Skeletal muscle cell (primary cell): ENCODE measurements around the gene PRKN.
"Not testable (repeated sequence)": the region's sequence is repeated elsewhere in the genome, so short reads cannot be mapped to it uniquely, and the experiment has no call there.

ENCODE experiments used
- DNase-seq: peaks from one replicate; pipeline ENCODE4 v3.0.0-alpha.2; 2010; ENCODE audit warnings: low read depth
- H3K4me3 ChIP-seq: 2 replicates; pipeline ENCODE4 v1.5.1; 2011; ENCODE audit warnings: low read depth, mild to moderate bottlenecking, control low read depth, low read length, moderate library complexity

The PRKN gene

DNA sequence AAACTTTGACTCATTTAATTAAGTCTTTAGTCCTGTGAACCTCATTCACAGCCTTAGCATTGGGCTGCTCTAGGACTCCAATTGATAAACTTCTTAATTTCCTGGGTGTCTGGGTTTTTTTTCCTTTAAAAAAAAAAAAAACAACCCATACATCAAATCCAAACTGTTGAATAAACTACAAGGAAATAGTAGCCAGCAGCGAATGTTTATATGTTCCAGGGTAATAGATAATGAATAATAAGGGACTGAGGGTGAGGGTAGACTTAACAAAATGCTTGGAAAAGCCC lies 890.2 kb downstream of the PRKN start:
- no peak for DNase-seq
- no peak overlapping the region for H3K4me3 ChIP-seq

DNA sequence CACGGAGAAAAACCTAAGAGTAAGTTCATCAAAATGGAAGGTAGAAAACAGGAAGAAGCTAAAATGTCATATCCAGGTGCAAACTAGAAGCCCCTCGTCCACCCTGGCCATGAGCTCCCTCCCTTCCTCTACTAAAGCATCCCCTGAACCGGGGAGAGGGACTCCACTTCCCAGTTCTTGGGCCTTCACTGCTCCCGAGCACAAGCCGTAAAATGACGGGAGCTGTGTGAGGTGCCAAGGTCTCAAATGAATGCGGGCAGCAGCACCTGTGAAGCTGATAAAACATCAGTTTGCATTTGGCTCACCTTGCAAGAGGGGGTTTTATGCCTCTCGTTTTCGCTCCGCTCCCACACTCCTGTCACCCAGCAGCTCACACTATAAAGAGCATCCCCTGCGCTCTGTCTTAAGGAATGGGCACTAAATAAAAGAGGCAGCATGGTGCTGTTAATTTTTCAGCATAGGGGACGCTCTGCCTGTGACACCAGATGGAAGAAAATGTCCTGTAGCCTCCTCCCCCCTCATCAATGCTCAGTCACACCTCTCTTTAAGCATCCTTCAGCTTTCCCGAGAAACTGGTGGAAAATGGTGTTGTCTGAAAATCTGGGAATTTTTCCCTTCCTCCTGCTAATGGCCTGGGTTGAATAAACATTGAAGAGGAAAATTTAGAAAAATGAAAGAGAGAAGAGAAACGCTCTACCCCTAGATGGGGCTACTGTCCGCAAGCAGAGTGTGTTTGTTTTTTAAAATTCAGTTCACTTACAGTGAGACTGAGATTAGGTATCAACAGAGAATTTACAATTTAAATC lies 890.7 kb downstream of the PRKN start:
- no peak overlapping the region for H3K4me3 ChIP-seq
- DNase-seq, result no peak

DNA sequence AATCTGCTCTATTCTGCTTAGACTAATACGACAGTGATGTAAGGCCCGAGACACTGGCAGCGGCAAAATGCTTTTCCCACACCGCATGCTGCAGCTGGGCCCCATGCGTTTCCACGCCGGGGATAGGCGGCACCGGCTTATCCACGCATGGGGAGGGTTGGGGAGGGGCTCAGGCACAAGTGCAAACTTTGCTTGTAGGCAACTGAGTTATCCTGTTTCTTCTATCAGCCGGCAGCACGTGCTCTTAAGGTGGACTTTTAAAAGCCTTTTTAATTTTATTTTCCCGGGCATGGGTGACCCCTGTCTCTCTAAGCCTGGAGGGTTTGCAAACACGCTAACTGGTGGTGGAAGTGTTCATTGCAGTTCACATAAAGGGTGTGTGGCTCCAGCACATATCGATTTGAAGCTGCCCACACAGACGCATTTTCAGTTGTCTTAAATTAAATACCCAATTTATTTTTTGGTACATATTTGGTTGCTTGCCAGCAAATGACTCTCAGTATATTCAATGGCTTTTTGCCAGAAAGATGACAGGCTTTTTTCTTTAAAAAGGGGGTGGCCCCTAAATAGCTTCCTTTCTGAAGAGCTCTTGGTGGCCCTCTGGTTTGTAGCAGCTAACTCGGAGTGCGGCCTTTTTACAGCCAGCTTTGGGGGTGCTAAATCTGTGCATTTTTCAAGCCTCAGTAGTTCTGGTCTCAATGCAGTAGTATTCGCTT lies 891.9 kb downstream of the PRKN start:
- DNase-seq, result no peak

DNA sequence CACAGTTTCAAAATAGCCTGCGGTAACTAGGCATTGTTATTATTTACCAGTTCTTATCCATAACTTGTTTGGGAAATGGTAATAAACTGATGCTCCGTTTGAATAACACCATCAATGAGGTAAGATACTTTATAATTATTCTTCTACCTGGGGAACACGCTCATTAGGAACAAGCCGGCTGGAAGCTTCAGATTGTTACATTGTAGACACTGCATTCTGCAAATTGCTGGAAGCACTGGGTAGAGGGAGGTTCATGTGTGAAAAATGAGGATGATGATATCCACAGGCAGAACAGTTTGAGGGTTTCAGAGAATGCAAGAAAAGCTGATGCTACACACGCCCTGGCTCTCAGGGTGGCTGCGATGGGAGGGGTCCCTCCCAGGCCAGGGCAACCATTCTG lies 893.1 kb downstream of the PRKN start:
- no peak for DNase-seq
- H3K4me3 ChIP-seq, result no peak overlapping the region

More for the DNA sequence above, 891.9 kb downstream of the PRKN start:
- H3K4me3 ChIP-seq, result no peak overlapping the region

DNA sequence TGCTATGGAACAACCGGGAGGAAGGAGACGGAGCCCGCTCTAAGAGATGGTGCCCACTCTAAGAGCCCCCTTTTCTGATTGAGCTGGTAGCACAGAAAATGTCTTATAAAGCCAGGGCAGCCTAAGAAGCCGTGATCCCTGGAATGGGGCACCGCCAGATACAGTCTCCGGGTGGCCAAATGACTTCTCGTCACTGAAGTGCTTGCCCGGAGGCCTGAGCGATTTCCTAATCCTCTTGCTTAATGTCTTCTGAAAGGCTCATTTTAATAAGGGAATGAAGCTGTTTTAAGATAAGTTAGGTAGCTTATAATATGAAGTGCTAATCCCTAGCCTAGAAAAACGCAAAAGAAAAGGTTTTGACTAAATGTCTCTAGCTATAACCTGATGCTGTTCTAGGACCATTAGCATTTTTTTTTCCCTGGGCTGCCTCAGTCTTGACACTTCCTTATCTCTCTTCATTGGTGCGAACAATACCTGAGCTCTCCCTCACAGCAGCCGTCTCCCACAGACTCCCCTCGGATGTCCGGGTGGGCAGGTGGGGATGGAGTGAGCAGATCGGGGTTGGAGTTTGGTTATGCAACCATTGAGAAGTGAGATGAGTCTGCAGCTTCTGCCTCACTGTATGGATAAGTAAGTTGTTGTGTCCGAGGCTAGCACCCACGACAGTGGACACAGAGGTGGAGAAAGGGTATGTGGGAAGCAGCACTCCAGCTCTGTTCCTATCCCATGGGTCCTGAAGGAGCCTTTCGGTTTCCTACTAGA lies 894.3 kb downstream of the PRKN start:
- DNase-seq, result no peak

DNA sequence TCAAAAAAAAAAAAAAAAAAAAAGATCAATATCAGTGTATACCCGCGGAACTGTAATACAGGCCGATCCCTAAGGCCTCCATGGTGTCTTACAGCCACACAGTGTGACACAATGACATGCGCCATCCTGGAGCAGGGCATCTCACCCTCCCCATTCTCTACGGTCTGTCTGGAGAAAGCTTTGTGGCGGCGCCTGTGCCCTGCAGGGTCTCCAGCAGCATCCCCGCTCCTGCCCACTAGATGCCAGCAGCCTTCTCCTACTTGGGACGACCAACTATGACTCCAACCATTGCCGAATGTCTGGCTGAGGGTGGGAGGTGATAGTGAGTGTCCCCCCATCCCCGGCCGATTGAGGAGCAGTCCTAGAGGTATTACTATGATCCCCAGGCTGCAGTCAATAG lies 894.9 kb downstream of the PRKN start:
- H3K4me3 ChIP-seq, result no peak overlapping the region
- DNase-seq, result no peak

More for the DNA sequence above, 894.3 kb downstream of the PRKN start:
- H3K4me3 ChIP-seq, result no peak overlapping the region

DNA sequence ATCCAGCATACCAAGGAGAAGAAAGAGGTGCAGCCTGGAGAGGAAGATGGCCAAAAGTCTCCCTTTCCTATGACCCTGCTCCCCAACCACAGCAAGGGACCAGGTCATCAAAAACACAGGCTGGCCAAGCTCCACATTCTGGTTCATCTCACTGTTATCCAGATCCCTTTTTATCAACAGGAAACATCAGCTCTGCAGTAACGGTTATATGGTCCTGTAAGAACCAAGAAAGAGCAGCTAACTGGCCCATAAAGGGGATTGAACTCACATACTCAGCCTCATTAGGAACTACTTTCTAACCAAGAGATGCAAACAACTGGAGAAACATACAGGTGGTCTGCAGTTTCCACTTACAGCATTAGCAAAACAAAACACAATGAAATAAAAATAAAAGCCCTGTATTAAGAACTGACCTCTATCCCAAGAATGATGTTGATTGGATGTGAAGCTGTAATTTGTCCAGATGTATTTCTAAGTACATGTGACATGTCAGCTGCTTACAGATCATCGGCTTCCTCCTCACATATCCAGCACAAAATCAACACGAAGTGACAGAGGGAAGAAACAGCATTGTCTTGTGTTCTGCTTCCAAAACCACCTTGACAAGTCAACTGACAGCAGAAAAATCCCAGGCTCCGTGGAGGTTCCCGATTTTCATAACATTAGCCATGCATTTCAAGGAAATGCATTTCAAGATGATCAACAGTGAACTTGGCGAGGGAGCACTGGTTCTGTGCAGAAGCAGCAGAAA lies 896.5 kb downstream of the PRKN start:
- DNase-seq, result no peak
- H3K4me3 ChIP-seq, result no peak overlapping the region

DNA sequence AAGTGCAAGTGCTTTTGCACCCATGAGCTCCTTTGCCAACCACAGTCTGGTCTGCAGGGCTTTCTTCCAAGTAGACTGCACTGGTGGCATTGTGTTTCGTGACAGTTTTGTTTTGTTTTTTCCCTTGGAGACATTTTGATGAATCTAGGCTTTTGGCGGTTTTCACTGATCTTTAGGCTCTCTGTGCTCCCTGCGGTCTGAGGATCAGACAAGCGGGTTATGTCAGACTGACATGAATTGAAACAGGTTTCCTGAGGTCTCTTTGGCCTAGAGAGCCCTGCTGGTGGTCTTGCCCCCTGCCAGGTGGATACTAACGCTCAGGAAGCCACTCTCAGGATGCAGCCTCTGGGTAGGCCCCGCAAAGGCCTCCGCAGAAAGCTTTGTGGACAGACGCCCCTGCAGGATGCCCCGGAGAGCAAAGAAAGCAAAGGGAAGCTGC lies 898.3 kb downstream of the PRKN start:
- DNase-seq, result no peak

DNA sequence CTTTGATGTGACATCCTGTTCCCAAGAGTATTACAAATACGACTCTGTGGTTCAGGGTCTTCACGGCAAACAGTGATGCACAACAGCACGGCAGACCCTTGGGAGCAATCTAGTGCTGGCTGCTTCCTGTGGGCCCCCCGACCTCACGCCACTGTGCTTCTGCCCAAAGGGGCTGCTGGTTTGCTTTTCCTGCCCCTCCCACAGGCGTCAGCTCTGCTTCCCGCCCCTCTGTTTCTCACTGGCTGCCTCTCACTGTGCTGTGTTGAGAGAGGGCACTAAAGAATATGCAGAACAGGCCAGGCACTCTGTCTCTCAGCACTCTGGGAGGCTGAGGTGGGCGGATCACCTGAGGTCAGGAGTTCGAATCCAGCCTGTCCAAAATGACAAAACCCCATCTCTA lies 899.2 kb downstream of the PRKN start:
- no peak for DNase-seq

More for the DNA sequence above, 898.3 kb downstream of the PRKN start:
- H3K4me3 ChIP-seq, result no peak overlapping the region

DNA sequence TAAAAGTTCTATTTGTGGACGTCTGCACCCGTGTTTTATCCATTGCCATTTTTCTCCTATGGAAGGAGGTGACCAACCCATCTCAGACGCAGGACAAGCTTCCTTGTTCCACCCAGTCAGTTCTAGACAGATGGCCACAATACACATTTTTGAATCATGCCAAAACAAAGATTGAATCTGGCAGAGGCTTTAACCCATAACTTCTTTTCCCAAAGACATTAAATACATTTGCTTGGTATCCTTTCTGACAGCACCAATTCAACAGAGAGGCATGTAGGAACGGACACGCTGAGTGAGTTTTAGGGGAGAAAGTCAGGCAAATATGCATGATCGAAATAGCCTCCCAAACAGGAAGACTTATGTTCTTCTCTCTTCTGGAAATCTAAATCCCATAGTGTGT lies 901.1 kb downstream of the PRKN start:
- H3K4me3 ChIP-seq, result no peak overlapping the region
- DNase-seq, result no peak

More for the DNA sequence above, 899.2 kb downstream of the PRKN start:
- H3K4me3 ChIP-seq, result no peak overlapping the region

DNA sequence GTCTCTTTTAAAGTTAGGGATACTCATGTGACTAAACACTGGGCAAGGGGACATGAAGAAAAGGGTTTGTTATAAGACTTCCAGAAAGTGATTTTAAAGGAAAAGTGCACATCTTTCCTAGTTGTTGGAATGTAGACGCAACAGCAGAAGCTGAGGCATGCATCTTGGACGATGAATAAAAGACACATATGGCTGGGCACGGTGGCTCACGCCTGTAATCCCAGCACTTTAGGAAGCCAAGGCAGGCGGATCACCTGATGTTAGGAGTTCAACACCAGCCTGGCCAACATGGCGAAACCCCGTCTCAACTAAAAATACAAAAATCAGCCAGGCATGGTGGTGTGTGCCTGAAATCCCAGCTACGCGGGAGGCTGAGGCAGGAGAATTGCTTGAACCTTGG lies 905.4 kb downstream of the PRKN start:
- H3K4me3 ChIP-seq, result not testable (repeated sequence)

DNA sequence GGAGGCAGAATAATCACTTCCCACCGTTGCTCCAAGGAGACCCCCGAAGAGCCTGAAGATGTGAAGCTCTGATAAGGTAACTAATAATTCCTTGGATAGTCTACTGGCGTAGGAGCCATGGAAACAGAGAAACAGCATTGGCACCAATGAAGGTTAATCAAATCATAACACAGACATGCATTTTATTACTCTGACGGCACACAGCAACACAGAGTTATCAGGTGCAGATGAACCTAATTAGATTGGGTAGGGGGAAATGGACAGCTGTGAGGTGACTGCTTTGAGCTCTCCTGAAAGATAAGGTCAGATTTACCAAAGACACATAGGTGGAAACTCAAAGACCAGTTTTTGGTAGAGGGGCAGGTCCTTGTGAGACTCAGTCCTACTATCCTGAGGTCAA lies 909.7 kb downstream of the PRKN start:
- no peak overlapping the region for H3K4me3 ChIP-seq
- DNase-seq, result no peak

More for the DNA sequence above, 905.4 kb downstream of the PRKN start:
- not testable (repeated sequence) for DNase-seq

DNA sequence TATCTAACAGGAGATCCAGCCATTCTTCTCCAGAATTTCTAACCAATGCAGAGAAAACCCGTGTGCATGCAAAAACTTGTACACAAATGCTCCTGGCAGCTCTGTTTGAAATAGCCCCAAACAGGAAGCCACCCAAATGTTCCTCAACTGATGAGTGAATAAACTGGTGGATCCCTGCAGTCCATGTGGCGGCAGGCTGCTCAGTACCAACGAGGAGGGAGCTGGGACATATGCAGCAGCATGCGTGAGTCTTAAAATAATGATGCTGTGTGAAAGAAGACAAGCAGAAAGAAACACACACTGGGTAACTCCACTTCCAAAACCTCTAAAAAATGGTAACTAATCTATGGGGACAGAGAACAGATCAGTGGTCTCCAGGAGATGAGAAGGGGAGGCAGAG lies 911.6 kb downstream of the PRKN start:
- no peak for DNase-seq
- no peak overlapping the region for H3K4me3 ChIP-seq

DNA sequence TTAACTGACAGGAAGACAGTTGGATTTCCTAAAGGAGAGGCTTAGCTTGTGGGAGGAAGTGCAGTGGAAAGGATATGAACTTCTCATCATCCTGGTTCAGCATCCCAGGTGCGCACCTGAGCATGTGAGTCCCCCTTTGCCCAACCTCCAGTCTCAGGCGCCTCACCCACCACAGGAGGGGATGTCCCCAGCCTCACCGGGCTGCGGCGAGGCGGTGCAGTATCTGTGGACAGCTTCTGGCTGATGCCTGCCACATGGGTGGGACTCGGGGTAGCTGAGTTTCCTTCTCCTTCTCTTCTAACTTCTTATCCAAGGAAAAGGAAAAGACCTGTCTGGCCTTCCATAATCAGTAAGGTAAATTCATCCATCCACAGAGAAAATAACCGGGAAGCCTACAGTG lies 914.4 kb downstream of the PRKN start:
- no peak overlapping the region for H3K4me3 ChIP-seq
- no peak for DNase-seq

DNA sequence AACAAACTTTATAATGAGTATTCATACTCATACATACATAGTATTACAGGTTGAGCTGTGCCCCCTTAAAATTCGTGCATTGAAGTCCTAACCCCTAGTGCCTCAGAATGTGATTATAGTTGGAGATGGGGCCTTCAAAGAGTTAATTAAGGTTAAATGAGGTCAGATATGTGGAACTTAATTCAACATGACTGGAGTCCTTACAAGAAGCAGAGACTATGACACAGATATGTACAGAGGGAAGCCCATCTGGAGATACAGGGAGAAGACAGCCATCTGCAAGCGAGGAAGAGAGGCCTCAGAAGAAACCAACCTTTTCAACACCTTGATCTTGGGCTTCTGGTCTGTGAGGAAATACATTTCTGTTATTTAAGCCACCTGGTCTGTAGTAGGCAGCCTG lies 917.6 kb downstream of the PRKN start:
- no peak for DNase-seq
- H3K4me3 ChIP-seq, result no peak overlapping the region

DNA sequence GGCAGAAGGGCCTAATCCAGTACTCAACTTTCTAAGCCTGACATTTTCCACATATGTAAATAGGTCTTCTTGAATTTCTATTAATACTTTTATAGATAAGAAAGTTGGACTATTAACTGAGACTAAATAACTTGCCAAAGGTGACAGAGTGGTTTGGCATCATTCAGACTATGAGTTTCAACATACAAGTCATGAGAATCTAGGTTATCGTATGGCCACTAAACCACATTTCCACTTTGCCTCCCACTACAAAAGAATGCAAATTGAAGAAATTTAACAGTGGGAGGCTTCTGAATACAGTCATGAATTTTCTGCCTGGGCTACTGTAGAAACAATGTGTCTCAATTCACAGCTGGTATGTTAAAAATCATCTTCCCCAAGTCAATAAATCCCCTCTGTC lies 922.7 kb downstream of the PRKN start:
- DNase-seq, result no peak
- H3K4me3 ChIP-seq, result no peak overlapping the region

DNA sequence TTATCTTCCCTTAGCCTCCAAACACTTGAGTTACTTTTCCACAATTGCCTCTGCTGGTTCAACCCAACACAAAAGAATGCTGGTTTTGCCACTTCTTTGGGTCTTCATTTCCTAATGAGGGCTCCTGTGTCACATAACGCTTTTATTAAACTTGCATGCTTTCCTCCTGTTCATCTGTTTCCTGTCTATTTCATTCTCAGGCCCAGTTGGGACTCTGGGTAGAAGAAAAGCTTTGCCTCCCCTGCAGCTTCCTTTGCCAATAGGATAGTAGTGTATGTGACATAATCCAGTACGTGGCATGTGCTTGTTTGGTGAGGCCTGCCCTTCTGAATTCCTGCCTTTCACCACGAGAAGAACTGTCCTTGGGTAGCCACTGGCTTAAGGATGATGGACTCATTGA lies 924.4 kb downstream of the PRKN start:
- DNase-seq, result no peak
- no peak overlapping the region for H3K4me3 ChIP-seq

DNA sequence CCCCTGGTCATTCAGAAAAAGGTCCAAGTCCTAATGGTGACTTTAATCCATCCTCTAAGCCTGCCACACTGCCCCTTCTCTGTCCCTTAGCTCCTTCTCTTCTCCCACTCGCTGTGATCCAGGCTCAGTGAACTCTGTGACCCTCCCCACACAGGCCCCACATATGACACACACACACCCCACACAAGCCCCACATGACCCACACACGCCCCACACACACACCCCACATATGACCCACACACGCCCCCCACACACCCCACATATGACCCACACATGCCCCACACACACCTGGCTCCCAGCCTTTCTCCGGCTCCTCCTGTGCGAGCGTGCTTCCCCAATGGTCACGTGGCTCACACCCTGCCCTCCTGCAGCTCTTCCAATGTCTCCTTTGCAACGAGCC lies 925.3 kb downstream of the PRKN start:
- DNase-seq, result no peak
- H3K4me3 ChIP-seq, result no peak overlapping the region

DNA sequence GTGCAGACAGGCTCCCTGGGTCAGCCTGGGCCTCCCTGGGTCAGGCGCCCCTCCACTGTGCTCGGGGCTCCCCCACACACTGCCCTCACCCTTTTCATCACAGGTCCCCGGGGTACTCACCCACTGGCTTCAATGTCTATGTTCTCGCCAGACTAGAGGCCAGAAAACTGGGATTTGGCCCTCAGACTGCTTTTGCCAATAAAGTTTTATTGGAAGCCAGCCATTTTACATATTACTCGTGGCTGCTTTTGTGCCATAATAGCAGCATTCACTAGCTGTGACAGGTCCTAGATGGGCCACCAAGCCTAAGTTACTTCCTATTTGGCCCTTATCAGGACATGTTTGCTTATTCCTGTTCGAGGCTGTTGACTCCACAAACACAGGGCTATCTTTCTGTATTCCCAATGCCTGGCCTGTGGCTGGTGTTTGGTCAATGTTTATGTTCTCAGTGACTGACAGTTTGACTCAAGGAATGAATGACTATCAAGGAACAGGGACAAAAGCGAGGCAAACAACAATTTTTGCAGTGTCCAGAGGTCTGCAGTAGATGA lies 928.6 kb downstream of the PRKN start:
- H3K4me3 ChIP-seq, result no peak overlapping the region
- DNase-seq, result no peak
